Spinal cord (tissue), 10 donors: ENCODE results near the gene LRRC8C. TPM values are rescaled to one million over a fixed set of nuclear protein-coding genes. Genes with fewer than 3 reads are reported as not detected.
"Not testable (repeated sequence)": the region's sequence is repeated elsewhere in the genome, so short reads cannot be mapped to it uniquely, and the experiment has no call there.

Source experiments
- DNase-seq, 6 donors: peaks; one replicate each; pipeline versions ENCODE4 v3.0.0 to v3.0.0-alpha.2; 2013 to 2015; ENCODE audit warnings: low spot score in 6 of 6, low read depth in 4 of 6
- H3K27ac ChIP-seq: one replicate; pipeline ENCODE4 v1.5.1; 2013; ENCODE audit warnings: low read depth, low read length, control low read depth
- H3K27me3 ChIP-seq: one replicate; pipeline ENCODE4 v1.6.1; 2013; ENCODE audit warnings: low read length; ENCODE audit not compliant: control insufficient read depth, insufficient read depth
- H3K36me3 ChIP-seq: one replicate; pipeline ENCODE4 v1.6.1; 2013; ENCODE audit warnings: low read length; ENCODE audit not compliant: control insufficient read depth, insufficient read depth
- H3K4me1 ChIP-seq: one replicate; pipeline ENCODE4 v1.6.1; 2013; ENCODE audit warnings: low read length; ENCODE audit not compliant: control insufficient read depth, insufficient read depth
- H3K4me3 ChIP-seq: one replicate; pipeline ENCODE4 v1.5.1; 2013; ENCODE audit warnings: low read depth, low read length, control low read depth
- H3K9me3 ChIP-seq: one replicate; pipeline ENCODE4 v1.6.1; 2013; ENCODE audit warnings: low read length; ENCODE audit not compliant: control insufficient read depth, insufficient read depth
- WGBS: methylation state at CpG from one replicate; pipeline ENCODE4 v1.1.5; 2013; ENCODE audit warnings: missing lambda C conversion rate; ENCODE audit not compliant: insufficient coverage; 5-methylcytosine and 5-hydroxymethylcytosine counted together
- polyA plus RNA-seq, 2 donors: library from polyadenylated mRNA; unstranded; fragments of 120-200 nt; gene quantifications; one replicate each; pipeline ENCODE4 v1.2.1, GENCODE V29; 2013; ENCODE audit not compliant: insufficient read length in 2 of 2
- total RNA-seq, 2 donors: library from RNA; depleted of rRNA in 1 of 2; stranded (reverse); fragments of 120-200 nt in 1 of 2; fragments of >200 nt in 1 of 2; gene quantifications; one replicate each; pipeline versions ENCODE4 v1.2.3 to v1.2.4, GENCODE V29; 2013 to 2014
- donor health status: healthy.

The LRRC8C gene
- total and polyA plus RNA-seq, 4 donors, result 10.5 to 19.7 (median 17.1) TPM

DNA sequence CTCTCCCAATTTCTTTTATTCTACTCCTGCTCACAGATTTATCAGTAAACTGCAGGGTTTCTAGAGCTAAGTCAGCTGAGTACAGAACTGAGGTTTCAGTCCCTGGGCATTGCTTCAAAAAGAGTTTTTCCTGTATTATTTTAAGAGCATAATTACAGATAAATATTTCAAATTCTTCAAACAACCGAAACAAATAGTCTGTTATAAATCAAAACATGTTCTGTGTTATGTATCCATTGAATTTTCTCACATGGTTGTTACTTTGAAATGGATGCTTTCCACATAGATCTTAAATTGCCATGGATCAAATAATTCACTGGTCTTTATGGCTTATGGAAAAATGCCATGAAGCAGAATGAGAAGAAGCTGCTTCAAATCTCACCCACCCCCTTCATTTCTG, 64.5 kb downstream of the LRRC8C start:
- H3K27ac ChIP-seq, result no peak overlapping the region
- no CpG with 5 or more reads among the region's 1 CpG for WGBS
- H3K9me3 ChIP-seq, result no peaks in the 10 kb centered on the region
- H3K27me3 ChIP-seq, result no peaks in the 10 kb centered on the region
- H3K4me3 ChIP-seq, result no peak overlapping the region
- DNase-seq, result no peak
- no peaks in the 10 kb centered on the region for H3K36me3 ChIP-seq
- no peaks in the 10 kb centered on the region for H3K4me1 ChIP-seq

- Histone ChIP-seq H3K36me3 (no peaks in the 10 kb centered on the region), H3K27me3 (no peaks in the 10 kb centered on the region), H3K9me3 (no peaks in the 10 kb centered on the region), H3K27ac (no peak overlapping the region), H3K4me3 (no peak overlapping the region), H3K4me1 (no peaks in the 10 kb centered on the region)
- 40% methylated on average over 1 of the region's 3 CpGs for WGBS
- no peak for DNase-seq
Measured at GRCh38 chr1:89698020-89698560, 65.2 kb downstream of the LRRC8C start.

- WGBS, result no CpG with 5 or more reads among the region's 1 CpG
- Histone ChIP-seq H3K36me3 (no peaks in the 10 kb centered on the region), H3K27ac (no peak overlapping the region), H3K27me3 (no peaks in the 10 kb centered on the region), H3K9me3 (no peaks in the 10 kb centered on the region), H3K4me3 (no peak overlapping the region), H3K4me1 (no peaks in the 10 kb centered on the region)
- DNase-seq, result no peak
Measured at GRCh38 chr1:89698624-89699023, 65.7 kb downstream of the LRRC8C start.

- WGBS, result no CpG with 5 or more reads among the region's 4 CpGs
- no peaks in the 10 kb centered on the region for H3K9me3 ChIP-seq
- no peaks in the 10 kb centered on the region for H3K27me3 ChIP-seq
- no peak overlapping the region for H3K4me3 ChIP-seq
- no peak overlapping the region for H3K27ac ChIP-seq
- no peak for DNase-seq
- no peaks in the 10 kb centered on the region for H3K4me1 ChIP-seq
- H3K36me3 ChIP-seq, result no peaks in the 10 kb centered on the region
Measured at GRCh38 chr1:89699451-89699986, 66.6 kb downstream of the LRRC8C start.

DNA sequence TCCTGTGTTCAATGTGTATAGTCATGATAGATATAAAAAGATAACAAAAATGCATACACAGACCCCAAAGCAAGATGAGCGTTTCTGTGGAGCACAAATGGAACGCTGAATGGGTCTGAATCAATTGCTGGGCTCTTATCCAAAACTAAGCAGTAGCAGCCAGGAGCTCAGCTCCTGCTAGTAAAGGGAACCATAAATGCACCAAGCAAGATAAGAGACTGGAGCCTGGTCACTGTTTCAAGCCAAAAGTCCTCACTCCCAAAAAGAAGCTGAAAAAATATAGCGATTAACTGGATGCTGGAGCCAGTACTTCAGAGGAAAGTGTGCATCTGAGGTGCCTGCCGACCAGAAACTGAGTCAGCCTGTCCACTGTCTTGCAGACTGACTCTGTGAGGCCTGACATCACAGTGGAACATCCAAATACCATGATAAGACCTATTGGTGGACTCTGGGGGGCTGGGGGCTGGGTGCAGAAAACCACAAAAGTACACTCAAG, 68.9 kb downstream of the LRRC8C start:
- H3K9me3 ChIP-seq, result no peaks in the 10 kb centered on the region
- H3K4me1 ChIP-seq, result no peaks in the 10 kb centered on the region
- H3K27ac ChIP-seq, result no peak overlapping the region
- H3K36me3 ChIP-seq, result no peaks in the 10 kb centered on the region
- DNase-seq, result peak in 3 of 6 donors; percentile 35 to 70 (median 62)
- no peak overlapping the region for H3K4me3 ChIP-seq
- 41% methylated on average over 3 of the region's 4 CpGs for WGBS
- no peaks in the 10 kb centered on the region for H3K27me3 ChIP-seq

DNA sequence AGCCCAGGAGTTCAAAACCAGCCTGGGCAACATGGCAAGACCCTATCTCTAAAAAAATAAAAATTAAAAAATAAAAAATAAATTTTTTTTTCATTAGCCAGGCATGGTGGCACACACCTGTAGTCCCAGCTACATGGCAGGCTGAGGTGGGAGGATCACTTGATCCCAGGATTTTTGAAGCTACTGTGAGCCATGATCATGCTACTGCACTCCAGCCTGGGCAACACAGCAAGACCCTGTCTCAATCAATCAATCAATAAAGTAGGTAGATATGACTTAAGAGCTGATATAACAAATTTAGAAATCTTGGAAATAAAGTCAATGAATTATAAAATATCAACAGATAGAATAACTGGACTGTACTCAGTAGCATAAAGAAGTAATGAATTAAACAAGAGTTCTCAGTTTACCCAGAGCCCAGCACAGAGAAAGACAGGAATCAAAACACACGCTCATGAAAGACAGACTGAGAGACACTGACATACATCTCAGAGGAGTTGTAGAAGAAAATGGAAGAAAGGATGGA, 69.7 kb downstream of the LRRC8C start:
- no peak overlapping the region for H3K4me3 ChIP-seq
- no peaks in the 10 kb centered on the region for H3K9me3 ChIP-seq
- H3K4me1 ChIP-seq, result no peaks in the 10 kb centered on the region
- no peak for DNase-seq
- H3K36me3 ChIP-seq, result no peaks in the 10 kb centered on the region
- no CpG with 5 or more reads among the region's 1 CpG for WGBS
- H3K27me3 ChIP-seq, result no peaks in the 10 kb centered on the region
- no peak overlapping the region for H3K27ac ChIP-seq

DNA sequence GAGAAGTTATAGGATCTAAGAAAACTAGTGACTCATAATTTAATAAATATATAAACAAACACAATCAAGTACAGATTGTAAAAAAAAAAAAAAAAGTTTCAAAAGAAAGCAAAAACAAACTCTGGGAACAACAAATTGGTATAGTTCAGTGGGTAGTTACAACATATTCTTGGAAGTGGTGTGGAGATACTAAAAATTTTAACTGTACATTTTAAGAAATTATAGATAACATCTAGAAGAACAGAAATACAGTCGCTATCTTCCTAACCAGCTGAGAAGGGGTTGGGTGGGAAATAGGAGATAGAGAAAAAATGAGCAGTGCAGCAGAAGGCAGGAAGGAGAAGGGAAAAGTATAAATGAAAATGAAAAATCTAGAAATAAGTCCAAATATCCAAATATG, 70.5 kb downstream of the LRRC8C start:
- no peaks in the 10 kb centered on the region for H3K4me1 ChIP-seq
- no peaks in the 10 kb centered on the region for H3K36me3 ChIP-seq
- DNase-seq, result no peak
- H3K9me3 ChIP-seq, result no peaks in the 10 kb centered on the region
- WGBS, result no CpG with 5 or more reads among the region's 1 CpG
- H3K4me3 ChIP-seq, result no peak overlapping the region
- H3K27me3 ChIP-seq, result no peaks in the 10 kb centered on the region
- no peak overlapping the region for H3K27ac ChIP-seq

GRCh38 chr1:89704014-89704413, 71.1 kb downstream of the LRRC8C start:
- Histone ChIP-seq H3K27ac (no peak overlapping the region), H3K4me1 (no peaks in the 10 kb centered on the region), H3K9me3 (no peaks in the 10 kb centered on the region), H3K4me3 (no peak overlapping the region), H3K27me3 (no peaks in the 10 kb centered on the region), H3K36me3 (no peaks in the 10 kb centered on the region)
- no peak for DNase-seq
- WGBS, result no CpG with 5 or more reads among the region's 2 CpGs

DNA sequence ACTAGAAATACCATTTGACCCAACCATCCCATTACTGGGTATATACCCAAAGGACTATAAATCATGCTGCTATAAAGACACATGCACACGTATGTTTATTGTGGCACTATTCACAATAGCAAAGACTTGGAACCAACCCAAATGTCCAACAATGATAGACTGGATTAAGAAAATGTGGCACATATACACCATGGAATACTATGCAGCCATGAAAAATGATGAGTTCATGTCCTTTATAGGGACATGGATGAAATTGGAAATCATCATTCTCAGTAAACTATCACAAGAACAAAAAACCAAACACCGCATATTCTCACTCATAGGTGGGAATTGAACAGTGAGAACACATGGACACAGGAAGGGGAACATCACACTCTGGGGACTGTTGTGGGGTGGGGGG, 72.0 kb downstream of the LRRC8C start:
- not testable (repeated sequence) for H3K9me3 ChIP-seq, H3K27ac ChIP-seq, H3K36me3 ChIP-seq, H3K27me3 ChIP-seq, H3K4me1 ChIP-seq, H3K4me3 ChIP-seq, DNase-seq
- WGBS, result no CpG with 5 or more reads among the region's 2 CpGs
